Body of pancreas (tissue), 4 donors: ENCODE data around the gene TNIK.

ENCODE experiments used
- POLR2A ChIP-seq, 3 donors: fragments of 450-650 bp; IDR thresholded peaks; one replicate each; pipeline ENCODE4 v1.6.1; 2016; ENCODE audit warnings: antibody characterized with exemption in 3 of 3, mild to moderate bottlenecking in 2 of 3
- TF ChIP-seq, protein P1 (sequence below), 7 experiments: fragments of 450-650 bp in 4 of 7; fragments of 200-600 bp in 3 of 7; sonication (generic) in 3 of 7; IDR thresholded peaks; one replicate each; pipeline ENCODE4 v1.5.1; 2016 to 2019; ENCODE audit warnings: antibody characterized with exemption in 7 of 7

DNA sequence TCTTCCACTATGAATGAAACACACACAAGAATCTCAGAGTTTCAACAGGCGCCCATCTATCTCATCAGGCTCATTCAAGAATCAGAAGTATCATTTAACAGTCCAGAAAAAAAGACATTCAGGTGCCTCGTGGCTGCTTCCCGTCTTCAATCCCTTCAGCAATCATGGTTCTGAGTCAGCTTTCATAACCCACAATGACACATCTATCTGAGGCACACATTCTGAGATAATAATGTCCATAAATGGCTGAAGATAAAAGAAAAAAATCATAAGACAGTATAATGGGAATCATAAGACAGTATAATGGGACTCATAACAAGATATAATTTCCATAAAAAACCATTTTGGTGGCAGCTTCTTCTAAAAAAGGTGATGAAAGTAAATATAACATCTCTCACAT, 52.4 kb downstream of the TNIK start:
- TF ChIP-seq POLR2A (IDR thresholded peaks at IDR 0.05), result no peak
- TF ChIP-seq, protein P1, sequence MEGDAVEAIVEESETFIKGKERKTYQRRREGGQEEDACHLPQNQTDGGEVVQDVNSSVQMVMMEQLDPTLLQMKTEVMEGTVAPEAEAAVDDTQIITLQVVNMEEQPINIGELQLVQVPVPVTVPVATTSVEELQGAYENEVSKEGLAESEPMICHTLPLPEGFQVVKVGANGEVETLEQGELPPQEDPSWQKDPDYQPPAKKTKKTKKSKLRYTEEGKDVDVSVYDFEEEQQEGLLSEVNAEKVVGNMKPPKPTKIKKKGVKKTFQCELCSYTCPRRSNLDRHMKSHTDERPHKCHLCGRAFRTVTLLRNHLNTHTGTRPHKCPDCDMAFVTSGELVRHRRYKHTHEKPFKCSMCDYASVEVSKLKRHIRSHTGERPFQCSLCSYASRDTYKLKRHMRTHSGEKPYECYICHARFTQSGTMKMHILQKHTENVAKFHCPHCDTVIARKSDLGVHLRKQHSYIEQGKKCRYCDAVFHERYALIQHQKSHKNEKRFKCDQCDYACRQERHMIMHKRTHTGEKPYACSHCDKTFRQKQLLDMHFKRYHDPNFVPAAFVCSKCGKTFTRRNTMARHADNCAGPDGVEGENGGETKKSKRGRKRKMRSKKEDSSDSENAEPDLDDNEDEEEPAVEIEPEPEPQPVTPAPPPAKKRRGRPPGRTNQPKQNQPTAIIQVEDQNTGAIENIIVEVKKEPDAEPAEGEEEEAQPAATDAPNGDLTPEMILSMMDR (IDR thresholded peaks at IDR 0.05), result no peak
